GM12873 (cell line): ENCODE data around the gene TMEM26.

Source experiments
- CTCF ChIP-seq: IDR thresholded peaks from 2 replicates; pipeline ENCODE4 v1.5.1; 2012; ENCODE audit warnings: low read depth, mild to moderate bottlenecking, moderate library complexity, low read length, control low read depth; ENCODE audit not compliant: insufficient read depth; ENCODE audit errors: missing control alignments

TMEM26 gene

GRCh38 chr10:61480208-61480607 lies 27.0 kb upstream of the TMEM26 start:
- TF ChIP-seq CTCF, result no peak

GRCh38 chr10:61478621-61479312 lies 25.6 kb upstream of the TMEM26 start:
- no peak for TF ChIP-seq CTCF

GRCh38 chr10:61477451-61477850 lies 24.3 kb upstream of the TMEM26 start:
- TF ChIP-seq CTCF, result no peak

GRCh38 chr10:61476529-61476928 lies 23.3 kb upstream of the TMEM26 start:
- TF ChIP-seq CTCF, result no peak

GRCh38 chr10:61475449-61475873 lies 22.3 kb upstream of the TMEM26 start:
- no peak for TF ChIP-seq CTCF

GRCh38 chr10:61472090-61472674 lies 19.0 kb upstream of the TMEM26 start:
- no peak for TF ChIP-seq CTCF

- TF ChIP-seq CTCF, result no peak
These were observed 18.3 kb upstream of the TMEM26 start for GRCh38 chr10:61471491-61471890.
